ENCODE measurements around the gene WDR18.

DNA sequence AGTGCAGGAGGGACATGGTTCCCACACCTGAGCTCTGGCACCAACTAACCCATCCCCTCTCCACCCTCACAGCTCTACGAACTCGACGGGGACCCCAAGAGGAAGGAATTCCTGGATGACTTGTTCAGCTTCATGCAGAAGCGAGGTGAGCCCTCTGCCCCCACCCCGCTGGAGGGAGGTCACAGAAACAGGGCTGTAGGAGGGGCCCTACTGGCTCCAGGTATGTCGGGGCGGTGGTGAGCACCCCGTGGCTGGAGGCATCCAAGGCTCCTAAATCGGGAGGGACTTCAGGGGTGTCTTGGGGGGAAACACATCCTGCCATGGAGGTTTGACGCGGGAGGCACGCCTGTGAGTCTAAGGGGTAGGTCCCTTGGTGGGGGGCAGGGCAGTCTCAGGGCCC is 24.1 kb upstream of the WDR18 start:
- TF ChIP-seq, protein P1, sequence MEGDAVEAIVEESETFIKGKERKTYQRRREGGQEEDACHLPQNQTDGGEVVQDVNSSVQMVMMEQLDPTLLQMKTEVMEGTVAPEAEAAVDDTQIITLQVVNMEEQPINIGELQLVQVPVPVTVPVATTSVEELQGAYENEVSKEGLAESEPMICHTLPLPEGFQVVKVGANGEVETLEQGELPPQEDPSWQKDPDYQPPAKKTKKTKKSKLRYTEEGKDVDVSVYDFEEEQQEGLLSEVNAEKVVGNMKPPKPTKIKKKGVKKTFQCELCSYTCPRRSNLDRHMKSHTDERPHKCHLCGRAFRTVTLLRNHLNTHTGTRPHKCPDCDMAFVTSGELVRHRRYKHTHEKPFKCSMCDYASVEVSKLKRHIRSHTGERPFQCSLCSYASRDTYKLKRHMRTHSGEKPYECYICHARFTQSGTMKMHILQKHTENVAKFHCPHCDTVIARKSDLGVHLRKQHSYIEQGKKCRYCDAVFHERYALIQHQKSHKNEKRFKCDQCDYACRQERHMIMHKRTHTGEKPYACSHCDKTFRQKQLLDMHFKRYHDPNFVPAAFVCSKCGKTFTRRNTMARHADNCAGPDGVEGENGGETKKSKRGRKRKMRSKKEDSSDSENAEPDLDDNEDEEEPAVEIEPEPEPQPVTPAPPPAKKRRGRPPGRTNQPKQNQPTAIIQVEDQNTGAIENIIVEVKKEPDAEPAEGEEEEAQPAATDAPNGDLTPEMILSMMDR (IDR thresholded peaks at IDR 0.05; ENCODE audit: control extremely low read depth in 1 of 3, insufficient read depth in 1 of 3, low read depth in 1 of 3, low read length in 3 of 3), result peak; percentile 41 to 67 (median 49)
- no peak for TF ChIP-seq BRCA1 (IDR thresholded peaks at IDR 0.05; ENCODE audit: low read depth, low read length)

Measured in H1 (cell line).